Endothelial cell of umbilical vein (primary cell): ENCODE results near the gene GSTCD.
"Not testable (repeated sequence)": the region's sequence is repeated elsewhere in the genome, so short reads cannot be mapped to it uniquely, and the experiment has no call there.

Experiments
- CTCF ChIP-seq, 2 donors: IDR thresholded peaks; 1 replicate in 1 of 2; 2 replicates in 1 of 2; pipeline ENCODE4 v1.5.1; 2011; ENCODE audit warnings: low read length in 2 of 2, mild to moderate bottlenecking in 2 of 2, moderate library complexity in 2 of 2, control low read depth in 1 of 2, inconsistent platforms in 1 of 2, low read depth in 1 of 2; ENCODE audit not compliant: insufficient read depth in 1 of 2; ENCODE audit errors: extremely low read depth in 1 of 2
- EZH2 ChIP-seq: IDR thresholded peaks from 2 replicates; pipeline ENCODE4 v1.6.1; 2012; ENCODE audit warnings: borderline replicate concordance, low read depth, mild to moderate bottlenecking, moderate library complexity, low read length, inconsistent platforms; ENCODE audit not compliant: severe bottlenecking
- FOS ChIP-seq: IDR thresholded peaks from 2 replicates; pipeline ENCODE4 v1.6.1; 2011; ENCODE audit warnings: mild to moderate bottlenecking, low read length, moderate library complexity, borderline replicate concordance; ENCODE audit not compliant: insufficient read depth
- GATA2 ChIP-seq: IDR thresholded peaks from 2 replicates; pipeline ENCODE4 v1.7.0; 2011; ENCODE audit warnings: low read depth, mild to moderate bottlenecking, moderate library complexity, mixed read lengths, low read length; ENCODE audit not compliant: insufficient read length, insufficient read depth
- JUN ChIP-seq: IDR thresholded peaks from 2 replicates; pipeline ENCODE4 v1.6.1; 2011; ENCODE audit warnings: borderline replicate concordance, low read depth; ENCODE audit not compliant: insufficient read length, insufficient read depth
- MAX ChIP-seq: IDR thresholded peaks from 2 replicates; pipeline ENCODE4 v1.6.1; 2011; ENCODE audit not compliant: insufficient read depth, insufficient read length
- MYC ChIP-seq: IDR thresholded peaks from one replicate; pipeline ENCODE4 v1.6.1; 2011; ENCODE audit warnings: mild to moderate bottlenecking, low read depth, low read length
- POLR2A ChIP-seq: IDR thresholded peaks from 2 replicates; pipeline ENCODE4 v1.6.1; 2012; ENCODE audit warnings: low read depth, mild to moderate bottlenecking, control low read depth, low read length
- POLR2AphosphoS5 ChIP-seq: IDR thresholded peaks from 2 replicates; pipeline ENCODE4 v1.6.1; 2012; ENCODE audit warnings: low read depth, mild to moderate bottlenecking, control low read depth, low read length, moderate library complexity; ENCODE audit not compliant: insufficient read depth

- TF ChIP-seq CTCF (IDR thresholded peaks at IDR 0.05; ENCODE audit: extremely low read depth in 1 of 2, insufficient read depth in 1 of 2, low read depth in 1 of 2, low read length in 2 of 2); POLR2AphosphoS5; FOS; POLR2A; MAX; EZH2; JUN; MYC; GATA2: not testable (repeated sequence)
These were observed 143.6 kb downstream of the GSTCD start for GRCh38 chr4:105852230-105852629.
